Measurements from ENCODE around the gene COG2.
"Not testable (repeated sequence)": the region's sequence is repeated elsewhere in the genome, so short reads cannot be mapped to it uniquely, and the experiment has no call there.

The COG2 gene

DNA sequence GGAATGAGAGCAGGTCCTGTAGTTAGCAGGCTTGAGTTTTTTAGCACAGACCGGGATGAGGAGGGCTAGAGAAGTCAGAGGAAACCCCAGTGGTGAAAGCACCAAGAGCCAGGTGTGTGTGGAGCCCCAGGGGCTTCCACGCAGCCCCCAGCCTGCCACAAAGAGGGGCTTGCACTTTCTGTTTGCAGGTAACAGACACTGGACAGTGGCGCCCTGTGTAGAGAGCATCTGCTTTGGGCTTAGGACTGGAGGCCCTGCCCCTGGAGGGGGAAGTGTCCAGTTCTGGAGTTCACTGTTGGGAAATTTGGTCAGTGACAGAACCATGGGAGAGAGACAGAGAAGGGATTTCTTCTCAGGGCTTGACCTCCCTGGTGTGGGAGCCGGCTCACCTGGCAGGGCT is 52.2 kb downstream of the COG2 start:
- no peak overlapping the region for H3K4me3 ChIP-seq (ENCODE audit: low read depth in 1 of 2, low read length in 2 of 2)
- no peaks in the 10 kb centered on the region for H3K9me3 ChIP-seq (ENCODE audit: low read length)
- no peak overlapping the region for H3K27ac ChIP-seq (ENCODE audit: low read depth, low read length)
- H3K36me3 ChIP-seq (ENCODE audit: insufficient read depth, low read length) = peaks cover 39% of the 10 kb centered on the region
- no peaks in the 10 kb centered on the region for H3K4me1 ChIP-seq (ENCODE audit: insufficient read depth, low read length)
- no peak overlapping the region for H3K9ac ChIP-seq (ENCODE audit: low read length)
- H3K27me3 ChIP-seq (ENCODE audit: control insufficient read depth in 1 of 2, insufficient read depth in 2 of 2, low read length in 2 of 2) = no peaks in the 10 kb centered on the region

DNA sequence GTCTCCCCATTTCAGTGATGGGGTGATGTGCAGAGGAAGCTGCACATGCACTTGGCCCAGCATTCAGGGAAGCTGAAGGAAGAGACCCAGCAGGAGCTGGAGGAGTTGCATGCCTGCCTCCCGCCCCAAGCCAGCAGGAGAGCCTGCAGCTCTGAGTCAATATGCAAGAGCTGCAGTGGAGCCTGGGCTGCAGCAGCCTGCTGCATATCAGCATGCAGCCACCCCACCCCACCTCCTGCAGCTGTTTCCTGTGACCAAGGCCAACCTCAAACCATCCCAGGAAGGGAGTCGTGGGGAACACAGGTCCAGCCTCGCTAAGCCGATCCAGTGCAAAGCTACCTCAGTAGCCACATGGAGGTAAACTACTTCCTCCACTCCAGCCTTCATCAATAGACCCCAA is 52.7 kb downstream of the COG2 start:
- Histone ChIP-seq H3K9ac (ENCODE audit: low read length) (no peak overlapping the region), H3K27me3 (ENCODE audit: control insufficient read depth in 1 of 2, insufficient read depth in 2 of 2, low read length in 2 of 2) (no peaks in the 10 kb centered on the region), H3K27ac (ENCODE audit: low read depth, low read length) (no peak overlapping the region), H3K9me3 (ENCODE audit: low read length) (no peaks in the 10 kb centered on the region), H3K36me3 (ENCODE audit: insufficient read depth, low read length) (peaks cover 34% of the 10 kb centered on the region), H3K4me1 (ENCODE audit: insufficient read depth, low read length) (no peaks in the 10 kb centered on the region), H3K4me3 (ENCODE audit: low read depth in 1 of 2, low read length in 2 of 2) (no peak overlapping the region)

DNA sequence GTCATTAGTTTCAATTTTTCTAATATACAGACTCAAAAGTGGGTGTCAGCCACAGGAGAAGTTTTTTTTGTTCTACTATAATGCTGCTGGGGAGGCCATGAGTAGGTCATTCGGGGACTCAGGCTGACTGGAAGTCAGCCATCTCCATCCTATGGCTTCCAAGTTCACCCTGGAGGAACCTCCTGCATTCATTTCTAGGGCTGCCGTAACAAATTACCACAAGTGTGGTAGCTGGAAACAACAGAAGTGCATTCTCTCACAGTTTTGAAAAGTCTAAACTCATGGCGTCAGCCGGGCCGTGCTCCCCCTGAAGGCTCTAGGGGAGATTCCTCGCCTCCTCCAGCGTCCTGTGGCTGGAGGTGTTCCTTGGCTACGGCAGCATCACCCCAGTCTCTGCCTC is 53.9 kb downstream of the COG2 start:
- H3K4me3 ChIP-seq (ENCODE audit: low read depth in 1 of 2, low read length in 2 of 2) = no peak overlapping the region
- H3K36me3 ChIP-seq (ENCODE audit: insufficient read depth, low read length) = peaks cover 28% of the 10 kb centered on the region
- H3K9ac ChIP-seq (ENCODE audit: low read length) = no peak overlapping the region
- no peak overlapping the region for H3K27ac ChIP-seq (ENCODE audit: low read depth, low read length)
- no peaks in the 10 kb centered on the region for H3K9me3 ChIP-seq (ENCODE audit: low read length)
- no peaks in the 10 kb centered on the region for H3K4me1 ChIP-seq (ENCODE audit: insufficient read depth, low read length)
- H3K27me3 ChIP-seq (ENCODE audit: control insufficient read depth in 1 of 2, insufficient read depth in 2 of 2, low read length in 2 of 2) = no peaks in the 10 kb centered on the region

DNA sequence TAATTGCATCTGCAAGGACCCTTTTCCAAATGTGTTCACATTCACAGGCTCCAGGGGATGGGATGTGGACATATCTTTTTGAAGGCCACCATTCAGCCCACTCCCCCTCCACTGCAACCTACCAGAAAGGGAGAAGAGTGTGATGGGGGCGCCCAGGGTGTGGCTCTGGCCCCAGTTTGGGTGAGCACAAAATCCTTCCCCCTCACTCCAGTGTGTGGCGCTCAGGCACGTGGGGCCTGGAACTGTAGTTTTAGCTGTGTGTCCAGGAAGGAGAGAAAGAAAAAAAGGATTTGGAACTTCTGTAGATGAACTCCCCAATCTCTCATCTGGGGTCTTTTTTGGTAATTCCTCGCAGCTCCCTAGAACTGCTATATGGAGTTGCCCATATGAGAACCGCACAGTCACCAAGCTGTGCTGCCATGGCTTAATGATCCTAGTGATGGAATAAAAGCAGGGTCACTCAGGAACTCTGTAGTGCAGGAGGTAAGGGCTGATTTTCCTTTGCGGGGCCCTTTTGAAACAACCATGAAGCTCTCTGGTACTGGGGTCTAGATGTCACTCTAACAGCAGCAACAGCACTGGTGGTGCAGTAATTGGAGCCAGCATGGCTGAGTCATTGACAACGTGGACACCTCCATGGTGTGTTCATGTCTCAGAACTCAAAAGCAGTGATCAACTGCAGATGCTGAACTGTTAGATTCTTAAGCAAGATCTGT is 54.6 kb downstream of the COG2 start:
- no peaks in the 10 kb centered on the region for H3K9me3 ChIP-seq (ENCODE audit: low read length)
- H3K4me3 ChIP-seq (ENCODE audit: low read depth in 1 of 2, low read length in 2 of 2) = no peak overlapping the region
- no peaks in the 10 kb centered on the region for H3K27me3 ChIP-seq (ENCODE audit: control insufficient read depth in 1 of 2, insufficient read depth in 2 of 2, low read length in 2 of 2)
- no peak overlapping the region for H3K9ac ChIP-seq (ENCODE audit: low read length)
- peaks cover 22% of the 10 kb centered on the region for H3K36me3 ChIP-seq (ENCODE audit: insufficient read depth, low read length)
- no peak overlapping the region for H3K27ac ChIP-seq (ENCODE audit: low read depth, low read length)
- H3K4me1 ChIP-seq (ENCODE audit: insufficient read depth, low read length) = no peaks in the 10 kb centered on the region

DNA sequence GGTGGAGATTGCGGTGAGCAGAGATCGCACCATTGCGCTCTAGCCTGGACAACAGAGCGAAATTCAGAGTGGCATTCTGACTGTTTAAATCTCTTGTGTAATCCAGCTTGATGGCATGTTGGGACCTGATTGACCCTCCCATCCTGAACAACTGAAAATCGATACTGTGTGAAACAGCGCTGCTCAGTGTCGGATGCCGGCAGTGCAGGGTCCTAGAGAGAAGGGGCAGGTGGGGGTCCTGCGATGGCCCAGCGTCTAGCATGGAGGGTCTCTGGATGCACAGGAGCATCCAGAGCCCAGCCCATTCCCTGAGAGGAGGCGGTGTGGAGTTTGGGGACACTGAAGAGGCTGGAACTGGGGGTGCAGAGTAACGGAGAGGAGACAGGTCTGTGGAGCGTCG is 55.8 kb downstream of the COG2 start:
- H3K4me1 ChIP-seq (ENCODE audit: insufficient read depth, low read length) = no peaks in the 10 kb centered on the region
- H3K27me3 ChIP-seq (ENCODE audit: control insufficient read depth in 1 of 2, insufficient read depth in 2 of 2, low read length in 2 of 2) = no peaks in the 10 kb centered on the region
- no peak overlapping the region for H3K9ac ChIP-seq (ENCODE audit: low read length)
- H3K9me3 ChIP-seq (ENCODE audit: low read length) = no peaks in the 10 kb centered on the region
- no peak overlapping the region for H3K27ac ChIP-seq (ENCODE audit: low read depth, low read length)
- H3K4me3 ChIP-seq (ENCODE audit: low read depth in 1 of 2, low read length in 2 of 2) = no peak overlapping the region
- H3K36me3 ChIP-seq (ENCODE audit: insufficient read depth, low read length) = peaks cover 14% of the 10 kb centered on the region

DNA sequence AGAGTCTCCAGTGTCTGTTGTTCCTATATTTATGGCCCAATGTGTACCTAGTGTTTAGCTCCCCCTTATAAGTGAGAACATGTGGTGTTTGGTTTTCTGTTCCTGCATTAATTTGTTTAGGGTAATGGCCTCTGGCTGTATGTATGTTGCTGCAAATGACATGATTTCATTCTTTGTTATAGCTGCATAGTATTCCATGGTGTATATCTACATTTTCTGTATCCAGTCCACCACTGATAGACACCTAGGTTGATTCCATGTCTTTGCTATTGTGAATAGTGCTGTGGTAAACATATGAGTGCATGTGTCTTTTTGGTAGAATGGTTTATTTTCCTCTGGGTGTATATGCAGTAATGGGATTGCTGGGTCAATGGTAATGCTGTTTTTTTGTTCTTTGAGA is 56.7 kb downstream of the COG2 start:
- H3K36me3 ChIP-seq (ENCODE audit: insufficient read depth, low read length); H3K4me1 ChIP-seq (ENCODE audit: insufficient read depth, low read length); H3K4me3 ChIP-seq (ENCODE audit: low read depth in 1 of 2, low read length in 2 of 2); H3K27ac ChIP-seq (ENCODE audit: low read depth, low read length); H3K9ac ChIP-seq (ENCODE audit: low read length); H3K27me3 ChIP-seq (ENCODE audit: control insufficient read depth in 1 of 2, insufficient read depth in 2 of 2, low read length in 2 of 2); H3K9me3 ChIP-seq (ENCODE audit: low read length): not testable (repeated sequence)

DNA sequence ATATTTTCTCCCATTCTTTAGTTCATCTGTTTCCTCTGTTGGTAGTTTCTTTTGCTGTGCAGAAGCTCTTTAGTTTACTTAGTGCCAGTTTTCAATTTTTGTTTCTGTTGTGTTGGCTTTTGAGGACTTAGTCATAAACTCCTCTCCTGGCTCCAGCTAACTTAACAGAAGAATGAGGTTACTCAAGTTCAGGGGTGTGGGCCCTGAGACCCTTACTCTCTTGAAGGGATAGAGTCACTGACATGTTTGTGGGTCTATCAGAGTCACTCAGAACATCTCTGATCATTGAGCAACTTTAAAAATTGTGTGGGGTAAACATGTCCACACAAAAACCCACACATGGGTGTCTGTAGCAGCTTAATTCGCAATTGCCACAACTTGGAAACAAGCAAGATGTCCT is 57.4 kb downstream of the COG2 start:
- no peak overlapping the region for H3K9ac ChIP-seq (ENCODE audit: low read length)
- no peaks in the 10 kb centered on the region for H3K36me3 ChIP-seq (ENCODE audit: insufficient read depth, low read length)
- H3K27me3 ChIP-seq (ENCODE audit: control insufficient read depth in 1 of 2, insufficient read depth in 2 of 2, low read length in 2 of 2) = no peaks in the 10 kb centered on the region
- H3K4me1 ChIP-seq (ENCODE audit: insufficient read depth, low read length) = no peaks in the 10 kb centered on the region
- no peak overlapping the region for H3K27ac ChIP-seq (ENCODE audit: low read depth, low read length)
- no peaks in the 10 kb centered on the region for H3K9me3 ChIP-seq (ENCODE audit: low read length)
- no peak overlapping the region for H3K4me3 ChIP-seq (ENCODE audit: low read depth in 1 of 2, low read length in 2 of 2)

- H3K9me3 ChIP-seq (ENCODE audit: low read length) = no peaks in the 10 kb centered on the region
- H3K9ac ChIP-seq (ENCODE audit: low read length) = no peak overlapping the region
- no peaks in the 10 kb centered on the region for H3K4me1 ChIP-seq (ENCODE audit: insufficient read depth, low read length)
- H3K36me3 ChIP-seq (ENCODE audit: insufficient read depth, low read length) = no peaks in the 10 kb centered on the region
- no peak overlapping the region for H3K27ac ChIP-seq (ENCODE audit: low read depth, low read length)
- H3K4me3 ChIP-seq (ENCODE audit: low read depth in 1 of 2, low read length in 2 of 2) = no peak overlapping the region
- H3K27me3 ChIP-seq (ENCODE audit: control insufficient read depth in 1 of 2, insufficient read depth in 2 of 2, low read length in 2 of 2) = no peaks in the 10 kb centered on the region
Observed at GRCh38 chr1:230700132-230700531, 57.9 kb downstream of the COG2 start.

- H3K4me3 ChIP-seq (ENCODE audit: low read depth in 1 of 2, low read length in 2 of 2) = no peak overlapping the region
Observed at GRCh38 chr1:230701434-230701833, 59.2 kb downstream of the COG2 start.

DNA sequence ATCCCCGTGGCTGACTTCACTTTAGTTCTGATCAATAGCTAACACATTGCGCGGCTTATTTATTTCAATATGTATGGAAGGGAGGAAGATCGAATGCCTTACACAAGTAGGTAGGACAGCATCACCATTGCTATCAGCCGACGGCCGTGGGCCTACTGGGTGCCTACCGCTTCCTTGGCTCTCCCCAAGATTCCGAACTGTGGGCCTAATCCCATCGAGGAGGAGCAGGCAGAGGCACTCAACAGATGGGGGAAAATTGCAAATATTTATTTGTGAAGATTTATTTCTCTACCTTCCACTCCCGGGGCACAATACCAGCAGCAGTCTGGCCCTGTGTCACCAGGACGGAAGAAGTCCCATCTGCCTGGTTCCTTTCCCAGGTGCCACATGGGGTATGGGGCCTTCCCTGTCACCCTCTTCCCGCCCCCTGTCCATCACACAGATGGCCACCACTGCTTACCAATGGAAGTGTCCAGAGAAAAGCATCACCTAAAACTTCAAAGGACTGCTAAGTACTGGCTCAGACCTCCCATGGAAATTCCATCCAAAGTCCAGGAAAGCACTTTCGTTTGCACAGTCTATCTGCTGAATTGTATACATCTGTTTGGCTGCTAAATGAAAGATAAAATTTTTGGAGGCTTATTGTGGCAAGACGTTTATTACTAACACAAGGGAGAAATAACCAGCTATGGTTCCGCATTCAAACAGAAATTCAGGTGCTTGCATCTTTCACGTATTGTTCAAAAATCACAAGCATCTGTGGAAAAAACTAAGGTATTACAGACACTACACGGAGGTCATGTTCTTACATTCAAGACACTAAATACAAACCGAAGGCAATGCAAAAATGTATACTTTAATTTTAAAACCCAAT is 59.9 kb downstream of the COG2 start:
- Histone ChIP-seq H3K27ac (ENCODE audit: low read depth, low read length) (no peak overlapping the region), H3K9ac (ENCODE audit: low read length) (no peak overlapping the region), H3K27me3 (ENCODE audit: control insufficient read depth in 1 of 2, insufficient read depth in 2 of 2, low read length in 2 of 2) (no peaks in the 10 kb centered on the region), H3K4me1 (ENCODE audit: insufficient read depth, low read length) (no peaks in the 10 kb centered on the region), H3K4me3 (ENCODE audit: low read depth in 1 of 2, low read length in 2 of 2) (no peak overlapping the region), H3K9me3 (ENCODE audit: low read length) (no peaks in the 10 kb centered on the region), H3K36me3 (ENCODE audit: insufficient read depth, low read length) (no peaks in the 10 kb centered on the region)

More at GRCh38 chr1:230701434-230701833, 59.2 kb downstream of the COG2 start:
- Histone ChIP-seq H3K27ac (ENCODE audit: low read depth, low read length) (no peak overlapping the region), H3K9ac (ENCODE audit: low read length) (no peak overlapping the region), H3K9me3 (ENCODE audit: low read length) (no peaks in the 10 kb centered on the region), H3K4me1 (ENCODE audit: insufficient read depth, low read length) (no peaks in the 10 kb centered on the region), H3K27me3 (ENCODE audit: control insufficient read depth in 1 of 2, insufficient read depth in 2 of 2, low read length in 2 of 2) (no peaks in the 10 kb centered on the region), H3K36me3 (ENCODE audit: insufficient read depth, low read length) (no peaks in the 10 kb centered on the region)

DNA sequence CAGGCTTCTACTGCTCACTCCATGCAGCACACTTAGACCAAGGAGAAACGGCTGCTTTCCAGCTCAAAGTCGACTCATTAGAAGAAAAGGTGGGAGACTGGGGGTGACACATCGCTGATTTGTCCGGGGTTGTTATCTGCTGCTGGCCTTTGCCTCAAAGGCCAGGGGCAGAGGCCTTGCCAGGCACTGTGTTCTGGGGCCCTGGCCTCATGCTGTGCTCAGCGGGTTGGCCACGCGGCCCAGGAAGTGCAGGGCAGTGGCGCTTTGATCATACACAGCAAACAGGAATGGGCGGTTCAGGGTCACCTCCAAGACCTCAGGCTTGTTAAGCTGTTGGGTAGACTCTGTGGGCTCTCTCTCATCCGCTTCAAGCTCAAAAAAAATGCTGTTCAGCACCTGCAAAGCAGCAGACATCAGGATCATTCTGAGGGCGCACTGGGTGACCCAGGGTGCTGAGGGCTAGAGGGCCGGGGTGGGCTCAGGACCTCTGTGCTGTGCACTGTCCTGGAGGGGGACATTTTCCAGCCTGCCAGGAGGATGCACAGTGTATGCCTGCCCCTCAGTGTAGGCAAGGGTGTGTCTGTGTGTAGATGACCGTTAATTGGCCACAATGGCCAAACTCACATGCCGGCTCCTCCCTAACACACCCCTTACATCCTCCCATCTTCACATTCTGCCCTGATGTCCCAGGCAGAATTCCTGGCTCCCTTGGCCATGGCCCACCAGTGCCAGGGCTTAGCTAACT is 60.8 kb downstream of the COG2 start:
- no peak overlapping the region for H3K27ac ChIP-seq (ENCODE audit: low read depth, low read length)
- no peak overlapping the region for H3K4me3 ChIP-seq (ENCODE audit: low read depth in 1 of 2, low read length in 2 of 2)
- no peaks in the 10 kb centered on the region for H3K36me3 ChIP-seq (ENCODE audit: insufficient read depth, low read length)
- no peaks in the 10 kb centered on the region for H3K4me1 ChIP-seq (ENCODE audit: insufficient read depth, low read length)
- H3K9me3 ChIP-seq (ENCODE audit: low read length) = no peaks in the 10 kb centered on the region
- no peak overlapping the region for H3K9ac ChIP-seq (ENCODE audit: low read length)
- no peaks in the 10 kb centered on the region for H3K27me3 ChIP-seq (ENCODE audit: control insufficient read depth in 1 of 2, insufficient read depth in 2 of 2, low read length in 2 of 2)

Measured in muscle layer of colon (tissue), 2 donors.